Ishikawa (cell line): ENCODE data around the gene GCC2.

Source experiments
- CEBPB ChIP-seq: IDR thresholded peaks from 2 replicates; pipeline ENCODE4 v1.6.1; 2012
- CREB1 ChIP-seq: IDR thresholded peaks from 2 replicates; pipeline ENCODE4 v1.6.1; 2012; ENCODE audit warnings: low read depth
- EGR1 ChIP-seq: IDR thresholded peaks from 2 replicates; pipeline ENCODE4 v1.6.1; 2012
- EP300 ChIP-seq: IDR thresholded peaks from 2 replicates; pipeline ENCODE4 v1.6.1; 2012; ENCODE audit warnings: borderline replicate concordance
- FOXM1 ChIP-seq: IDR thresholded peaks from 2 replicates; pipeline ENCODE4 v1.6.1; 2012; ENCODE audit warnings: low read depth, borderline replicate concordance
- MAX ChIP-seq: IDR thresholded peaks from 2 replicates; pipeline ENCODE4 v1.6.1; 2012
- NFIC ChIP-seq: IDR thresholded peaks from 2 replicates; pipeline ENCODE4 v1.6.1; 2012
- RAD21 ChIP-seq: IDR thresholded peaks from 2 replicates; pipeline ENCODE4 v1.6.1; 2012; ENCODE audit warnings: low read depth
- REST ChIP-seq: IDR thresholded peaks from 2 replicates; pipeline ENCODE4 v1.6.1; 2012; ENCODE audit warnings: low read depth, mild to moderate bottlenecking
- TAF1 ChIP-seq: IDR thresholded peaks from 2 replicates; pipeline ENCODE4 v1.6.1; 2012; ENCODE audit warnings: low read depth, mild to moderate bottlenecking
- TCF12 ChIP-seq: IDR thresholded peaks from 2 replicates; pipeline ENCODE4 v1.6.1; 2012; ENCODE audit warnings: low read depth
- TEAD4 ChIP-seq: IDR thresholded peaks from 2 replicates; pipeline ENCODE4 v1.6.1; 2012
- USF1 ChIP-seq: IDR thresholded peaks from 2 replicates; pipeline ENCODE4 v1.6.1; 2012
- YY1 ChIP-seq: IDR thresholded peaks from 2 replicates; pipeline ENCODE4 v1.6.1; 2012; ENCODE audit warnings: low read depth
- ZBTB7A ChIP-seq: IDR thresholded peaks from 2 replicates; pipeline ENCODE4 v1.6.1; 2012; ENCODE audit warnings: low read depth

The GCC2 gene

GRCh38 chr2:108541451-108541850, 92.4 kb downstream of the GCC2 start:
- no peak for TF ChIP-seq EP300
- TF ChIP-seq TCF12, result no peak
- no peak for TF ChIP-seq TAF1
- no peak for TF ChIP-seq YY1
- TF ChIP-seq NFIC, result no peak
- no peak for TF ChIP-seq RAD21
- TF ChIP-seq TEAD4, result no peak

- TF ChIP-seq CREB1 (no peak), ZBTB7A (no peak), EP300 (no peak), RAD21 (no peak), TEAD4 (no peak), TCF12 (no peak), YY1 (no peak), USF1 (no peak), TAF1 (no peak), MAX (no peak), NFIC (no peak), REST (no peak), EGR1 (no peak), FOXM1 (no peak)
Observed at GRCh38 chr2:108542071-108542470, 93.1 kb downstream of the GCC2 start.

GRCh38 chr2:108547606-108548005, 98.6 kb downstream of the GCC2 start:
- TF ChIP-seq TEAD4, result no peak
- TF ChIP-seq REST, result no peak
- TF ChIP-seq ZBTB7A, result no peak
- no peak for TF ChIP-seq EP300
- TF ChIP-seq NFIC, result no peak
- no peak for TF ChIP-seq TAF1

- TF ChIP-seq ZBTB7A (no peak), CEBPB (no peak)
Observed at GRCh38 chr2:108548208-108549003, 99.4 kb downstream of the GCC2 start.

- TF ChIP-seq EGR1 (no peak), TCF12 (no peak), RAD21 (no peak), TEAD4 (no peak), MAX (no peak), USF1 (no peak), EP300 (no peak), ZBTB7A (no peak), REST (no peak), CREB1 (no peak), NFIC (no peak)
Observed at GRCh38 chr2:108552566-108552965, 103.6 kb downstream of the GCC2 start.
